HG03097 (cell line): Measurements from ENCODE around the gene BPIFB4.

ENCODE experiments used
- ATAC-seq: cut with Tn5 transposase; IDR thresholded peaks from one replicate; pipeline ENCODE4 v1.9.1; 2021; ENCODE audit not compliant: unreplicated experiment, low FRiP score

BPIFB4 gene

GRCh38 chr20:33059741-33060390 lies 19.6 kb upstream of the BPIFB4 start:
- ATAC-seq: no peak

GRCh38 chr20:33061658-33062028 lies 17.8 kb upstream of the BPIFB4 start:
- no peak for ATAC-seq

GRCh38 chr20:33062105-33062824 lies 17.2 kb upstream of the BPIFB4 start:
- ATAC-seq: no peak

- ATAC-seq: no peak
Measured at GRCh38 chr20:33062825-33063149, 16.7 kb upstream of the BPIFB4 start.

GRCh38 chr20:33063271-33063670 lies 16.2 kb upstream of the BPIFB4 start:
- no peak for ATAC-seq

- no peak for ATAC-seq
Measured at GRCh38 chr20:33064572-33065287, 14.7 kb upstream of the BPIFB4 start.

- no peak for ATAC-seq
Measured at GRCh38 chr20:33065785-33066184, 13.7 kb upstream of the BPIFB4 start.

- ATAC-seq: no peak
Measured at GRCh38 chr20:33067806-33068205, 11.6 kb upstream of the BPIFB4 start.

GRCh38 chr20:33068251-33068939 lies 11.0 kb upstream of the BPIFB4 start:
- no peak for ATAC-seq

- no peak for ATAC-seq
Measured at GRCh38 chr20:33069673-33070072, 9.8 kb upstream of the BPIFB4 start.

GRCh38 chr20:33070111-33071053 lies 9.1 kb upstream of the BPIFB4 start:
- ATAC-seq: no peak

GRCh38 chr20:33071198-33071597 lies 8.2 kb upstream of the BPIFB4 start:
- ATAC-seq: no peak

GRCh38 chr20:33072362-33072761 lies 7.1 kb upstream of the BPIFB4 start:
- ATAC-seq: no peak

- ATAC-seq: no peak
Measured at GRCh38 chr20:33072813-33073212, 6.6 kb upstream of the BPIFB4 start.

GRCh38 chr20:33074675-33075074 lies 4.8 kb upstream of the BPIFB4 start:
- ATAC-seq: no peak

- ATAC-seq: no peak
Measured at GRCh38 chr20:33075281-33075680, 4.2 kb upstream of the BPIFB4 start.

- ATAC-seq: no peak
Measured at GRCh38 chr20:33076662-33077372, 2.6 kb upstream of the BPIFB4 start.

- ATAC-seq: no peak
Measured at GRCh38 chr20:33081411-33082154, 2.1 kb downstream of the BPIFB4 start.

- ATAC-seq: no peak
Measured at GRCh38 chr20:33082546-33082945, 3.1 kb downstream of the BPIFB4 start.
